K562 (cell line): Measurements from ENCODE around the gene NAIF1.

Source experiments
- CTCF ChIP-seq, 3 experiments: IDR thresholded peaks in 2 of 3; conservative IDR thresholded peaks in 1 of 3; 2 replicates each; pipeline ENCODE4 v1.5.1; 2011 to 2012; ENCODE audit warnings: low read length in 3 of 3, mild to moderate bottlenecking in 3 of 3, control low read depth in 2 of 3, improper control_type of control experiment in 1 of 3, inconsistent platforms in 1 of 3, low read depth in 1 of 3, mixed read lengths in 1 of 3, moderate library complexity in 1 of 3; ENCODE audit not compliant: insufficient read depth in 2 of 3
- ELK1 ChIP-seq: sonication (generic); formaldehyde crosslinking; IDR thresholded peaks from 2 replicates; pipeline ENCODE4 v1.8.1; 2022; ENCODE audit warnings: missing genetic modification reagents
- FOS ChIP-seq: IDR thresholded peaks from 3 replicates; pipeline ENCODE4 v1.6.1; 2011; ENCODE audit not compliant: insufficient read length; ENCODE audit errors: extremely low read depth
- MBD2 ChIP-seq: sonication (generic); IDR thresholded peaks from 2 replicates; pipeline ENCODE4 v1.6.1; 2016; ENCODE audit warnings: low read depth, borderline replicate concordance
- MYC ChIP-seq, 2 experiments: fragments of 250-450 bp in 1 of 2; sonication (Bioruptor Pico) in 1 of 2; IDR thresholded peaks; 2 replicates each; pipeline versions ENCODE4 v1.5.1 to v1.6.1; 2012 to 2021; ENCODE audit warnings: low read depth in 2 of 2, borderline replicate concordance in 1 of 2, improper control_type of control experiment in 1 of 2, low read length in 1 of 2, mild to moderate bottlenecking in 1 of 2, moderate library complexity in 1 of 2
- SIN3A ChIP-seq, 2 experiments: fragments of 150-350 bp in 1 of 2; IDR thresholded peaks; 2 replicates each; pipeline ENCODE4 v1.6.1; 2011 to 2016; ENCODE audit warnings: borderline replicate concordance in 2 of 2, low read depth in 2 of 2, low read length in 2 of 2, mild to moderate bottlenecking in 2 of 2, moderate library complexity in 2 of 2; ENCODE audit not compliant: control insufficient read depth in 1 of 2
- TARDBP ChIP-seq: fragments of 450-650 bp; IDR thresholded peaks from 2 replicates; pipeline ENCODE4 v1.6.1; 2016
- ZNF3 ChIP-seq: fragments of 250-450 bp; sonication (Bioruptor Pico); IDR thresholded peaks from 2 replicates; pipeline ENCODE4 v1.5.0; 2021; ENCODE audit warnings: mild to moderate bottlenecking, moderate library complexity

GRCh38 chr9:128089299-128089698 is 22.2 kb upstream of the NAIF1 start:
- TF ChIP-seq TARDBP (no peak), CTCF (IDR thresholded peaks at IDR 0.05 in 2 of 3, conservative IDR thresholded peaks at IDR 0.05 in 1 of 3; ENCODE audit: insufficient read depth in 2 of 3, low read depth in 1 of 3, low read length in 3 of 3) (no peak), FOS (no peak), MYC (IDR thresholded peaks at IDR 0.05; ENCODE audit: low read depth, low read length) (no peak), MYC (CRISPR knock-in tag; IDR thresholded peaks at IDR 0.05; ENCODE audit: borderline replicate concordance, low read depth) (no peak), MBD2 (no peak), ELK1 (CRISPR knock-in tag) (no peak), ZNF3 (CRISPR knock-in tag) (no peak), SIN3A (IDR thresholded peaks at IDR 0.05; ENCODE audit: borderline replicate concordance in 2 of 2, control insufficient read depth in 1 of 2, low read depth in 2 of 2, low read length in 2 of 2) (no peak)
